Hair follicular keratinocyte (primary cell): ENCODE results near the gene ZNF468. TPM values are rescaled to one million over a fixed set of nuclear protein-coding genes. Genes with fewer than 3 reads are reported as not detected.

Source experiments
- total RNA-seq: library from RNA; depleted of rRNA; stranded (reverse); fragments of >200 nt; gene quantifications from 2 replicates; pipeline ENCODE4 v1.2.3, GENCODE V29; 2015

Gene ZNF468
- 6.8 and 10.1 TPM in 2 replicates for total RNA-seq

GRCh38 chr19:52857378-52858191, at the start of gene ZNF468:
TSS of gene ZNF468 (minus strand) at chr19:52857619. CDS start at chr19:52854272, 3,347 bp downstream.

DNA sequence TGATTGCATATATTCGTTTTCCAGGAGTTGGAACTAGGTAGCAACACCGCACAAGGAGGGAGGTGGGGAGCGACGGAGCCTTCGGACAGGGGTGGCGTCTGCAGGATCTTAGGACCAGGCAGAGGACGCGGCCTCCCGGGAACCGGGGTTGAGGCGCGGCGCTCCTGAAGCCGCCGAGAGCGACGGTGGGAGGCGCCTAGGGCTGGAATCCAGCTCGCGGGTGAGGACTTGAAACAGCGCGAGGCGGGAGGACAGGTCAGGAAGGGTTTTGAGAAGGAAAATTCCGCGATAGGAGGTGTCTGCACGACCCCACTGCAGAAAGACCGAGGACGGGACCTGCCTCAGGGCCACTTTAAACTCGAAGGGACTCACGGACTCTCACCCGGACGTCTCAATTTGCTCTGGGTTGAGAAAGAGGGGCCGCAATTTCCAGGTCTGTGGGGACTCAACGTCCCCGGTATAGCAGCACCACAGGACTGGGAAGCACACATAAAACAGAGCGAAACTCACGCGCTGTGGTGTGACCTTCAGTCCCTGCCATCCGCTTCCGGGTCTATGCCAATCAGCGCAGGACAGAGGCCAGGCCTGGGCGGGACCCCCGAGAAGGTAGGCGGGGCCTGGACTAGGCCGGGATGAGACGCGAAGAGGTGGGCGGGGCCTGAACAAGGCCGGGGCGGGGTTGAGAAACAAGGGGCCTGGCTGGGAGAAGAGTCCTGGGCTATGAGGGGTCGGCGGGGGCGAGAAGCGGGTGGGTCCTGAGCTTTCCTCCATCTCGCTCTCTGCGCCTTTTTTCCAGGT, 39.9 kb upstream of the ZNF468 start, which contains the start of gene ZNF320:
Gene ZNF320 (minus strand): TSS at position 498 of the 798 bp plus-strand sequence. CDS start 7,380 bp downstream, outside the sequence.

GRCh38 chr19:52821204-52821960, 36.0 kb downstream of the ZNF468 start, which contains the start of gene ZNF28:
TSS of gene ZNF28 (minus strand) at chr19:52821633. CDS start at chr19:52817958, 3,675 bp downstream.

Other genes with a start within 250 kb of the ZNF468 start
- gene ZNF83, start 219.3 kb downstream of the ZNF468 start, total RNA-seq = 8.7 and 15.8 TPM in 2 replicates
- gene ZNF611, start 122.6 kb downstream of the ZNF468 start, total RNA-seq = 2.2 and 3.4 TPM in 2 replicates
- 2.2 and 5.0 TPM in 2 replicates for gene ZNF600, start 70.8 kb downstream of the ZNF468 start, total RNA-seq
- gene ZNF28, start 36.0 kb downstream of the ZNF468 start, total RNA-seq = 12.0 and 12.7 TPM in 2 replicates
- gene ZNF320, start 40.0 kb upstream of the ZNF468 start, total RNA-seq = 5.4 and 5.5 TPM in 2 replicates
- gene ZNF888, start 65.8 kb upstream of the ZNF468 start, total RNA-seq = 3.4 and 6.2 TPM in 2 replicates
- gene ZNF816, start 105.3 kb upstream of the ZNF468 start, total RNA-seq = 3.5 and 4.8 TPM in 2 replicates
- not detected in 2 replicates for gene ERVV-1, start 156.3 kb upstream of the ZNF468 start, total RNA-seq
- gene ERVV-2, start 187.1 kb upstream of the ZNF468 start, total RNA-seq = not detected in 2 replicates
- gene ZNF160, start 245.8 kb upstream of the ZNF468 start, total RNA-seq = 7.4 and 10.4 TPM in 2 replicates